Ishikawa (cell line): ENCODE measurements around the gene A1BG.
A peak's percentile ranks its signal among the peaks of the same experiment; 100 is the strongest.

Experiments used
- CEBPB ChIP-seq: IDR thresholded peaks from 2 replicates; pipeline ENCODE4 v1.6.1; 2012
- CREB1 ChIP-seq: IDR thresholded peaks from 2 replicates; pipeline ENCODE4 v1.6.1; 2012; ENCODE audit warnings: low read depth
- EGR1 ChIP-seq: IDR thresholded peaks from 2 replicates; pipeline ENCODE4 v1.6.1; 2012
- EP300 ChIP-seq: IDR thresholded peaks from 2 replicates; pipeline ENCODE4 v1.6.1; 2012; ENCODE audit warnings: borderline replicate concordance
- FOXM1 ChIP-seq: IDR thresholded peaks from 2 replicates; pipeline ENCODE4 v1.6.1; 2012; ENCODE audit warnings: low read depth, borderline replicate concordance
- MAX ChIP-seq: IDR thresholded peaks from 2 replicates; pipeline ENCODE4 v1.6.1; 2012
- NFIC ChIP-seq: IDR thresholded peaks from 2 replicates; pipeline ENCODE4 v1.6.1; 2012
- RAD21 ChIP-seq: IDR thresholded peaks from 2 replicates; pipeline ENCODE4 v1.6.1; 2012; ENCODE audit warnings: low read depth
- REST ChIP-seq: IDR thresholded peaks from 2 replicates; pipeline ENCODE4 v1.6.1; 2012; ENCODE audit warnings: low read depth, mild to moderate bottlenecking
- TAF1 ChIP-seq: IDR thresholded peaks from 2 replicates; pipeline ENCODE4 v1.6.1; 2012; ENCODE audit warnings: low read depth, mild to moderate bottlenecking
- TCF12 ChIP-seq: IDR thresholded peaks from 2 replicates; pipeline ENCODE4 v1.6.1; 2012; ENCODE audit warnings: low read depth
- TEAD4 ChIP-seq: IDR thresholded peaks from 2 replicates; pipeline ENCODE4 v1.6.1; 2012
- USF1 ChIP-seq: IDR thresholded peaks from 2 replicates; pipeline ENCODE4 v1.6.1; 2012
- YY1 ChIP-seq: IDR thresholded peaks from 2 replicates; pipeline ENCODE4 v1.6.1; 2012; ENCODE audit warnings: low read depth
- ZBTB7A ChIP-seq: IDR thresholded peaks from 2 replicates; pipeline ENCODE4 v1.6.1; 2012; ENCODE audit warnings: low read depth

Gene A1BG

GRCh38 chr19:58362272-58362994 lies 9.1 kb upstream of the A1BG start, which contains the start of gene ZNF497:
ZNF497 (minus strand) TSS chr19:58362751; CDS start chr19:58357635, 5,116 bp downstream.
- TF ChIP-seq EGR1 (no peak; the same call in 1 of the 2 replicates), TEAD4 (0 out of 2 replicates have a peak, but pooled peaks have one; percentile 23), EP300 (no peak), TCF12 (peak; percentile 51; the same call in 1 of the 2 replicates), RAD21 (no peak), CREB1 (no peak), FOXM1 (peak; percentile 66), MAX (peak; percentile 75), YY1 (peak; percentile 86), TAF1 (peak; percentile 90)

- TF ChIP-seq MAX (peak; percentile 93), RAD21 (no peak)
Observed at GRCh38 chr19:58361900-58362271, 8.6 kb upstream of the A1BG start.

- TF ChIP-seq NFIC, result no peak
- no peak for TF ChIP-seq RAD21
- no peak for TF ChIP-seq EGR1
- TF ChIP-seq CEBPB, result no peak
- no peak for TF ChIP-seq MAX
- no peak for TF ChIP-seq USF1
- TF ChIP-seq REST, result no peak
- TF ChIP-seq TCF12, result no peak
- TF ChIP-seq TAF1, result no peak
- TF ChIP-seq EP300, result no peak
- no peak for TF ChIP-seq FOXM1
- TF ChIP-seq YY1, result no peak
- no peak for TF ChIP-seq TEAD4
- no peak for TF ChIP-seq CREB1
- TF ChIP-seq ZBTB7A, result no peak
Observed at GRCh38 chr19:58357481-58358145, 4.3 kb upstream of the A1BG start.

- no peak for TF ChIP-seq EGR1
- no peak for TF ChIP-seq CEBPB
- no peak for TF ChIP-seq REST
- no peak for TF ChIP-seq TEAD4
- TF ChIP-seq YY1, result no peak
- TF ChIP-seq NFIC, result no peak
- no peak for TF ChIP-seq EP300
Observed at GRCh38 chr19:58356766-58357480, 3.6 kb upstream of the A1BG start.

GRCh38 chr19:58355908-58356765 lies 2.8 kb upstream of the A1BG start:
- no peak for TF ChIP-seq TCF12
- TF ChIP-seq NFIC, result no peak
- TF ChIP-seq ZBTB7A, result no peak
- TF ChIP-seq FOXM1, result no peak
- no peak for TF ChIP-seq CEBPB
- TF ChIP-seq TAF1, result no peak
- TF ChIP-seq CREB1, result no peak
- TF ChIP-seq USF1, result no peak
- no peak for TF ChIP-seq EGR1
- TF ChIP-seq YY1, result no peak
- TF ChIP-seq REST, result no peak
- TF ChIP-seq RAD21, result no peak
- TF ChIP-seq MAX, result no peak
